HepG2 (cell line): ENCODE data around the gene CES2. TPM values are rescaled to one million over a fixed set of nuclear protein-coding genes. Genes with fewer than 3 reads are reported as not detected.

Experiments used
- CHCHD3 ChIP-seq: sonication (generic); formaldehyde crosslinking; IDR thresholded peaks from 2 replicates; pipeline ENCODE4 v1.8.0; 2022; ENCODE audit warnings: mild to moderate bottlenecking, missing genetic modification reagents, moderate library complexity
- NCOA5 ChIP-seq: sonication (generic); formaldehyde crosslinking; IDR thresholded peaks from 2 replicates; pipeline ENCODE4 v1.4.0; 2020; ENCODE audit warnings: missing genetic modification reagents
- NR2F6 ChIP-seq, 2 experiments: IDR thresholded peaks; 2 replicates each; pipeline ENCODE4 v1.6.1; 2016; ENCODE audit warnings: antibody characterized with exemption in 1 of 2, mild to moderate bottlenecking in 1 of 2
- PAX8 ChIP-seq: sonication (generic); formaldehyde crosslinking; IDR thresholded peaks from 2 replicates; pipeline ENCODE4 v1.8.0; 2022; ENCODE audit warnings: mild to moderate bottlenecking, missing genetic modification reagents, borderline replicate concordance
- SKI ChIP-seq: fragments of 450-650 bp; IDR thresholded peaks from one replicate; pipeline ENCODE4 v1.6.1; 2018; ENCODE audit warnings: mild to moderate bottlenecking; ENCODE audit not compliant: partially characterized antibody
- TP53 ChIP-seq: sonication (generic); formaldehyde crosslinking; conservative IDR thresholded peaks from 2 replicates; pipeline ENCODE4 v1.4.0; 2020; ENCODE audit warnings: missing genetic modification reagents
- TRAFD1 ChIP-seq: sonication (generic); formaldehyde crosslinking; IDR thresholded peaks from 2 replicates; pipeline ENCODE4 v1.5.1; 2020; ENCODE audit warnings: missing genetic modification reagents, mild to moderate bottlenecking, borderline replicate concordance
- ZBTB25 ChIP-seq: IDR thresholded peaks from 2 replicates; pipeline ENCODE4 v1.6.1; 2018; ENCODE audit warnings: missing genetic modification reagents
- ZNF101 ChIP-seq: sonication (generic); formaldehyde crosslinking; IDR thresholded peaks from 2 replicates; pipeline ENCODE4 v1.4.0; 2020; ENCODE audit warnings: mild to moderate bottlenecking, low read depth, missing genetic modification reagents, borderline replicate concordance
- ZNF160 ChIP-seq: sonication (generic); formaldehyde crosslinking; IDR thresholded peaks from 2 replicates; pipeline ENCODE4 v1.8.0; 2022; ENCODE audit warnings: mild to moderate bottlenecking, inconsistent platforms, missing genetic modification reagents
- ZNF281 ChIP-seq: sonication (generic); formaldehyde crosslinking; IDR thresholded peaks from 2 replicates; pipeline ENCODE4 v1.4.0; 2020; ENCODE audit warnings: missing genetic modification reagents, borderline replicate concordance
- ZNF33A ChIP-seq: sonication (generic); formaldehyde crosslinking; IDR thresholded peaks from 2 replicates; pipeline ENCODE4 v1.5.1; 2020; ENCODE audit warnings: missing genetic modification reagents, mild to moderate bottlenecking, moderate library complexity, borderline replicate concordance
- ZNF713 ChIP-seq: sonication (generic); formaldehyde crosslinking; IDR thresholded peaks from 2 replicates; pipeline ENCODE4 v1.4.0; 2020; ENCODE audit warnings: mild to moderate bottlenecking, missing genetic modification reagents
- ZNF776 ChIP-seq: sonication (generic); formaldehyde crosslinking; IDR thresholded peaks from 2 replicates; pipeline ENCODE4 v1.4.0; 2020; ENCODE audit warnings: mild to moderate bottlenecking, missing genetic modification reagents
- ZNF782 ChIP-seq: sonication (generic); formaldehyde crosslinking; IDR thresholded peaks from 2 replicates; pipeline ENCODE4 v1.4.0; 2020; ENCODE audit warnings: missing genetic modification reagents, mild to moderate bottlenecking, borderline replicate concordance
- polyA plus RNA-seq, 8 experiments: library from polyadenylated mRNA; depleted of rRNA in 3 of 8; stranded (reverse) in 7 of 8; unstranded in 1 of 8; fragments of >200 nt; fragmentation: Illumina TruSeq in 4 of 8; extraction: Trizol in 4 of 8; gene quantifications; 2 replicates each; pipeline versions ENCODE4 v1.2.1 to v1.2.3, GENCODE V29; 2011 to 2016; ENCODE audit warnings: low read depth in 4 of 8, missing spikeins in 1 of 8, mixed read lengths in 1 of 8; ENCODE audit not compliant: insufficient read depth in 1 of 8
- total RNA-seq, 5 experiments: library from RNA; depleted of rRNA; stranded (reverse); fragments of >200 nt; fragmentation: Illumina TruSeq; extraction: Trizol; gene quantifications; 2 replicates each; pipeline ENCODE4 v1.2.3, GENCODE V29; 2016; ENCODE audit warnings: low read depth in 1 of 5
- TF ChIP-seq, protein P1 (sequence below): sonication (generic); formaldehyde crosslinking; IDR thresholded peaks from 2 replicates; pipeline ENCODE4 v1.8.1; 2023; ENCODE audit warnings: mild to moderate bottlenecking, missing genetic modification reagents
- TF ChIP-seq, protein P2 (sequence below): sonication (generic); formaldehyde crosslinking; IDR thresholded peaks from 2 replicates; pipeline ENCODE4 v1.9.0; 2021; ENCODE audit warnings: missing genetic modification reagents, borderline replicate concordance

CES2 gene
- total and polyA plus RNA-seq, 2 of the 13 experiments (the other 11 are each of a cell fraction or from before 2014, with no cell fraction given), result 50.6 to 63.8 TPM

GRCh38 chr16:66935314-66936011 lies at the start of gene CES2 (continued):
- TF ChIP-seq ZNF776 (CRISPR knock-in tag) (peak; percentile 75; the same call in 1 of the 2 replicates), SKI (no peak), NR2F6 (IDR thresholded peaks at IDR 0.05) (no peak), NR2F6 (CRISPR knock-in tag; IDR thresholded peaks at IDR 0.05) (peak; percentile 67), ZNF281 (CRISPR knock-in tag) (no peak), CHCHD3 (no peak), ZNF782 (CRISPR knock-in tag) (no peak), ZBTB25 (CRISPR knock-in tag) (no peak), NCOA5 (CRISPR knock-in tag) (no peak), PAX8 (CRISPR knock-in tag) (no peak), ZNF160 (peak; percentile 95), ZNF713 (0 out of 2 replicates have a peak, but pooled peaks have one; percentile 34), ZNF101 (no peak), TRAFD1 (CRISPR knock-in tag) (no peak), TP53 (CRISPR knock-in tag) (peak; percentile 81; the same call in 1 of the 2 replicates), ZNF33A (no peak)
- TF ChIP-seq, protein P1, sequence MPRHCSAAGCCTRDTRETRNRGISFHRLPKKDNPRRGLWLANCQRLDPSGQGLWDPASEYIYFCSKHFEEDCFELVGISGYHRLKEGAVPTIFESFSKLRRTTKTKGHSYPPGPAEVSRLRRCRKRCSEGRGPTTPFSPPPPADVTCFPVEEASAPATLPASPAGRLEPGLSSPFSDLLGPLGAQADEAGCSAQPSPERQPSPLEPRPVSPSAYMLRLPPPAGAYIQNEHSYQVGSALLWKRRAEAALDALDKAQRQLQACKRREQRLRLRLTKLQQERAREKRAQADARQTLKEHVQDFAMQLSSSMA (CRISPR knock-in tag), result peak; percentile 87; the same call in 1 of the 2 replicates
- TF ChIP-seq, protein P2, sequence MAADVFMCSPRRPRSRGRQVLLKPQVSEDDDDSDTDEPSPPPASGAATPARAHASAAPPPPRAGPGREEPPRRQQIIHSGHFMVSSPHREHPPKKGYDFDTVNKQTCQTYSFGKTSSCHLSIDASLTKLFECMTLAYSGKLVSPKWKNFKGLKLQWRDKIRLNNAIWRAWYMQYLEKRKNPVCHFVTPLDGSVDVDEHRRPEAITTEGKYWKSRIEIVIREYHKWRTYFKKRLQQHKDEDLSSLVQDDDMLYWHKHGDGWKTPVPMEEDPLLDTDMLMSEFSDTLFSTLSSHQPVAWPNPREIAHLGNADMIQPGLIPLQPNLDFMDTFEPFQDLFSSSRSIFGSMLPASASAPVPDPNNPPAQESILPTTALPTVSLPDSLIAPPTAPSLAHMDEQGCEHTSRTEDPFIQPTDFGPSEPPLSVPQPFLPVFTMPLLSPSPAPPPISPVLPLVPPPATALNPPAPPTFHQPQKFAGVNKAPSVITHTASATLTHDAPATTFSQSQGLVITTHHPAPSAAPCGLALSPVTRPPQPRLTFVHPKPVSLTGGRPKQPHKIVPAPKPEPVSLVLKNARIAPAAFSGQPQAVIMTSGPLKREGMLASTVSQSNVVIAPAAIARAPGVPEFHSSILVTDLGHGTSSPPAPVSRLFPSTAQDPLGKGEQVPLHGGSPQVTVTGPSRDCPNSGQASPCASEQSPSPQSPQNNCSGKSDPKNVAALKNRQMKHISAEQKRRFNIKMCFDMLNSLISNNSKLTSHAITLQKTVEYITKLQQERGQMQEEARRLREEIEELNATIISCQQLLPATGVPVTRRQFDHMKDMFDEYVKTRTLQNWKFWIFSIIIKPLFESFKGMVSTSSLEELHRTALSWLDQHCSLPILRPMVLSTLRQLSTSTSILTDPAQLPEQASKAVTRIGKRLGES (CRISPR knock-in tag), result 0 out of 2 replicates have a peak, but pooled peaks have one; percentile 61
